Natural killer cell (primary cell): ENCODE measurements around the gene CYREN. TPM values are rescaled to one million over a fixed set of nuclear protein-coding genes. Genes with fewer than 3 reads are reported as not detected.

Source experiments
- ATAC-seq, 3 donors: fragments of 150-1000 bp in 2 of 3; fragments of 200-7000 bp in 1 of 3; cut with Tn5 transposase; 1 replicate in 1 of 3; 2 replicates in 2 of 3; pipeline ENCODE4 v1.10.0; 2021; ENCODE audit warnings: mild to moderate bottlenecking in 2 of 3, moderate library complexity in 2 of 3
- DNase-seq, 2 donors: peaks; one replicate each; pipeline versions ENCODE4 v3.0.0 to v3.0.0-alpha.2; 2013 to 2021; ENCODE audit warnings: mixed read lengths in 1 of 2
- H3K27ac ChIP-seq: one replicate; pipeline ENCODE4 v1.5.1; 2013; ENCODE audit warnings: mild to moderate bottlenecking, low read length
- H3K27me3 ChIP-seq: one replicate; pipeline ENCODE4 v1.6.1; 2013; ENCODE audit warnings: low read length; ENCODE audit not compliant: control insufficient read depth, insufficient read depth
- H3K36me3 ChIP-seq: one replicate; pipeline ENCODE4 v1.6.1; 2013; ENCODE audit warnings: low read length; ENCODE audit not compliant: control insufficient read depth, insufficient read depth
- H3K4me1 ChIP-seq: one replicate; pipeline ENCODE4 v1.6.1; 2013; ENCODE audit warnings: low read length; ENCODE audit not compliant: control insufficient read depth, insufficient read depth
- H3K4me3 ChIP-seq: one replicate; pipeline ENCODE4 v1.5.1; 2013; ENCODE audit warnings: low read length
- H3K9me3 ChIP-seq: one replicate; pipeline ENCODE4 v1.6.1; 2013; ENCODE audit warnings: low read length; ENCODE audit not compliant: control insufficient read depth, insufficient read depth
- H3K27ac Mint-ChIP-seq, 2 donors: one replicate each; pipeline ENCODE4 v1.8.0; 2022; ENCODE audit warnings: mild to moderate bottlenecking in 2 of 2, mixed read lengths in 2 of 2, moderate library complexity in 1 of 2
- H3K27me3 Mint-ChIP-seq, 2 donors: one replicate each; pipeline ENCODE4 v1.8.0; 2022; ENCODE audit warnings: low read depth in 2 of 2, mixed read lengths in 2 of 2
- H3K36me3 Mint-ChIP-seq: one replicate; pipeline ENCODE4 v1.8.0; 2022; ENCODE audit warnings: mixed read lengths
- H3K4me1 Mint-ChIP-seq, 2 donors: one replicate each; pipeline ENCODE4 v1.8.0; 2022; ENCODE audit warnings: mixed read lengths in 2 of 2
- H3K4me3 Mint-ChIP-seq: one replicate; pipeline ENCODE4 v1.8.0; 2022; ENCODE audit warnings: mild to moderate bottlenecking, moderate library complexity, mixed read lengths
- H3K9me3 Mint-ChIP-seq, 2 donors: one replicate each; pipeline ENCODE4 v1.8.0; 2022; ENCODE audit warnings: mixed read lengths in 2 of 2
- CTCF ChIP-seq: fragments of 200-600 bp; IDR thresholded peaks from one replicate; pipeline ENCODE4 v1.8.0; 2022; ENCODE audit warnings: antibody characterized with exemption
- WGBS: methylation state at CpG from one replicate; pipeline ENCODE4 v1.1.7; 2013; ENCODE audit warnings: missing lambda C conversion rate; ENCODE audit not compliant: insufficient coverage; 5-methylcytosine and 5-hydroxymethylcytosine counted together
- intact Hi-C: fragments of 100-400 bp; cut with micrococcal nuclease; formaldehyde crosslinking; loops from one replicate; pipeline ENCODE4 v1.14.2; 2022
- total RNA-seq, 4 donors: library from RNA; stranded (reverse); fragments of 120-200 nt in 1 of 4; gene quantifications; one replicate each; pipeline versions ENCODE4 v1.2.3 to v1.2.4, GENCODE V29; 2013 to 2022

Gene CYREN
- total RNA-seq, 3 donors from 2014 or later (not counting 1 experiment from before 2014, with no cell fraction given), result 26.1 to 33.9 (median 33.8) TPM

GRCh38 chr7:135165862-135166261, 4.6 kb downstream of the CYREN start:
- WGBS, result 81% methylated on average over 4 of the region's 4 CpGs
- Histone ChIP-seq H3K36me3 (peaks cover 40% of the 10 kb centered on the region), H3K27ac (no peak overlapping the region)

GRCh38 chr7:135164357-135165061, 6.0 kb downstream of the CYREN start:
- intact Hi-C loops, result no loop called here
- Histone ChIP-seq H3K27ac (no peak overlapping the region), H3K27me3 (no peaks in the 10 kb centered on the region), H3K4me1 (peaks cover 51% of the 10 kb centered on the region), H3K4me3 (no peak overlapping the region), H3K9me3 (no peaks in the 10 kb centered on the region), H3K36me3 (peaks cover 40% of the 10 kb centered on the region)
- no peaks in the 10 kb centered on the region for H3K36me3 Mint-ChIP-seq
- ATAC-seq (no peak), DNase-seq (no peak)
- no peak overlapping the region for H3K4me3 Mint-ChIP-seq
- WGBS, result 88% methylated on average over 18 of the region's 18 CpGs
- H3K4me1 Mint-ChIP-seq, result peaks cover 67% of the 10 kb centered on the region in 2 donors
- no peaks in the 10 kb centered on the region for H3K27me3 Mint-ChIP-seq
- H3K27ac Mint-ChIP-seq, result peak overlapping the region; percentile 96
- no peak for TF ChIP-seq CTCF
- H3K9me3 Mint-ChIP-seq, result no peaks in the 10 kb centered on the region

More at GRCh38 chr7:135165862-135166261, 4.6 kb downstream of the CYREN start:
- Mint-ChIP-seq H3K4me3 (no peak overlapping the region), H3K27me3 (no peaks in the 10 kb centered on the region), H3K9me3 (no peaks in the 10 kb centered on the region), H3K36me3 (no peaks in the 10 kb centered on the region), H3K27ac (peak overlapping the region; percentile 96), H3K4me1 (peaks cover 61 to 64% of the 10 kb centered on the region in 2 donors)
- Histone ChIP-seq H3K4me3 (no peak overlapping the region), H3K4me1 (peaks cover 49% of the 10 kb centered on the region), H3K9me3 (no peaks in the 10 kb centered on the region), H3K27me3 (no peaks in the 10 kb centered on the region)
- no peak for TF ChIP-seq CTCF
- DNase-seq (no peak), ATAC-seq (no peak)
- intact Hi-C loops, result no loop called here

GRCh38 chr7:135162382-135163001, 8.0 kb downstream of the CYREN start:
- Histone ChIP-seq H3K9me3 (no peaks in the 10 kb centered on the region), H3K4me1 (peaks cover 46% of the 10 kb centered on the region), H3K4me3 (no peak overlapping the region), H3K27ac (peak overlapping the region; percentile 2), H3K27me3 (no peaks in the 10 kb centered on the region), H3K36me3 (peaks cover 34% of the 10 kb centered on the region)
- no peak for ATAC-seq
- Mint-ChIP-seq H3K4me3 (no peak overlapping the region), H3K27me3 (no peaks in the 10 kb centered on the region), H3K4me1 (peaks cover 62 to 65% of the 10 kb centered on the region in 2 donors), H3K27ac (peak overlapping the region; percentile 80 to 89), H3K36me3 (no peaks in the 10 kb centered on the region), H3K9me3 (no peaks in the 10 kb centered on the region)
- WGBS, result 80% methylated on average over 1 of the region's 2 CpGs
- TF ChIP-seq CTCF, result no peak
- intact Hi-C loops, result no loop called here
- no peak for DNase-seq
